K562 (cell line): ENCODE results near the gene TAF1L. TPM values are rescaled to one million over a fixed set of nuclear protein-coding genes. Genes with fewer than 3 reads are reported as not detected.

Source experiments
- ZBTB40 ChIP-seq, 2 experiments: fragments of 450-650 bp in 1 of 2; sonication (generic) in 1 of 2; formaldehyde crosslinking in 1 of 2; IDR thresholded peaks; 2 replicates each; pipeline versions ENCODE4 v1.7.1 to v1.9.0; 2016 to 2022; ENCODE audit warnings: inconsistent platforms in 1 of 2, mild to moderate bottlenecking in 1 of 2, missing genetic modification reagents in 1 of 2
- polyA plus RNA-seq, 8 experiments: library from polyadenylated mRNA; depleted of rRNA in 4 of 8; stranded (reverse) in 5 of 8; unstranded in 3 of 8; fragments of >200 nt; fragmentation: Nextera tagmentation in 2 of 8; fragmentation: Illumina TruSeq in 1 of 8; extraction: Ambion mirVana in 2 of 8; extraction: Trizol in 1 of 8; gene quantifications; 2 replicates each; pipeline versions ENCODE4 v1.2.1 to v1.2.3, GENCODE V29; 2011 to 2014; ENCODE audit warnings: inconsistent platforms in 1 of 8, missing spikeins in 1 of 8
- total RNA-seq, 7 experiments: library from RNA; depleted of rRNA in 6 of 7; stranded (reverse); fragments of >200 nt in 6 of 7; fragmentation: Illumina TruSeq in 2 of 7; extraction: Trizol in 2 of 7; gene quantifications; 2 replicates each; pipeline versions ENCODE4 v1.2.1 to v1.2.3, GENCODE V29; 2011 to 2021; ENCODE audit warnings: low replicate concordance in 1 of 7

The TAF1L gene
- total and polyA plus RNA-seq, 9 of the 15 experiments (the other 6 are each of a cell fraction or from before 2014, with no cell fraction given): 0.01 to 0.04 (median 0.03) TPM; not detected in 3

GRCh38 chr9:32635362-32635761 lies at the start of gene TAF1L (continued):
- TF ChIP-seq ZBTB40 (IDR thresholded peaks at IDR 0.05) (0 out of 2 replicates have a peak, but pooled peaks have one; percentile 31), ZBTB40 (CRISPR knock-in tag; IDR thresholded peaks at IDR 0.05) (no peak)
